ENCODE results near the gene ADSL.

The ADSL gene

DNA sequence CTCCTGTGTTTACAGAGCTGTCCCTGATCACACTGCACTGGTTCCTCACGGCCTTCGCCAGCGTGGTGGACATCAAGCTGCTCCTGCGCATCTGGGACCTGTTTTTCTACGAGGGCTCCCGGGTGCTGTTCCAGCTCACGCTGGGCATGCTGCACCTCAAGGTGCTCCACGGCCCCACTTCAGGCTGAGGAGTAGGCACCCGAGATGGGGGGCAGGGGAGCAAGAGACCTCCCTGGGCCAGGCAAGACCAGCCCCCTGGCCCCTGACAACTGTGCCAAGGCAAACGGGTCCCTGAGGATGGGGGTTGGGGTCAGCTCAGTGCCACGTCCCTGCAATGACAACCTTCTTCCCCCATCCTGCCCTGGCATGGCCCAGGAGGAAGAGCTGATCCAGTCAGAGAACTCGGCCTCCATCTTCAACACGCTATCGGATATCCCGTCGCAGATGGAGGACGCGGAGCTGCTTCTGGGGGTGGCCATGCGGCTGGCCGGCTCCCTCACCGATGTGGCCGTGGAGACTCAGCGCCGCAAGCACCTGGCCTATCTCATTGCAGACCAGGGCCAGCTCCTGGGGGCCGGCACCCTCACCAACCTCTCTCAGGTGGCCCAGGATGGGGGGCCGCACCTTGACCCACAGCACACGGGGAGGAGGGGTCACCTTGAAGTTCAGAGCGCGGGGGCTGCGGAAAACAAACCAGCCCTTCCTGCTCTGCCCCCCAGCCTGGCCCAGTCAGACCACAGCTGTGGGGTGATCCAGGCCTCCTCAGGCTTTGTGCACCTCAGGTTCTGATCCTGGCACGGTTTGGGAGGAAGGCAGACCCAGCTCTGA lies 60.0 kb downstream of the ADSL start:
- DNase-seq = no peak

DNA sequence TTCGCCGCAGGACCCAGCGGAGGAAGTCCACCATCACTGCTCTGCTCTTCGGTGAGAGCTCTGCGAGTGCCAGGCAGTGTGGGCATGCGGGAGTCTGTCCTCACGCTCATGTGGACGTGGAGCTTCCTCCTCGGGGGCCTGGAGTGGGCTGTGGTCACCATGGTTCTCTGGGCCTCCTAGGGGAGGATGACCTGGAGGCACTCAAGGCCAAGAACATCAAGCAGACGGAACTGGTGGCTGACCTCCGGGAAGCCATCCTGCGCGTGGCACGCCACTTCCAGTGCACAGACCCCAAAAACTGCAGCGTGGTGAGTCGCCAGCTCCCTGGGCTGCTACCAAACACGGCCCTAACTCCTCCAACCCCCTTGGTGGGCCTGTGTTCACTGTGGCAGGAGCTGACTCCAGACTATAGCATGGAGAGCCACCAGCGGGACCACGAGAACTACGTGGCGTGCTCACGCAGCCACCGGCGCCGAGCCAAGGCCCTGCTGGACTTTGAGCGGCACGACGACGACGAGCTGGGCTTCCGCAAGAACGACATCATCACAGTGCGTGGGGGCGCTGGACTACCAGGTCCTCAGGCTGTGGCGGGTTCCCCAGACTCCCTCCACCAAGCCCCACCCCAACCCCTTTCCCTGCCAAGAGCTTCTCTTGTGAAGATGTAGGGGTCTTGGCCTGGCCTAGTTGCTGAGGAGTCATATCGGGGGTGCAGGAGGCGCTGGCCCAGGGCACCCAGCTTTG lies 60.9 kb downstream of the ADSL start:
- DNase-seq = no peak

DNA sequence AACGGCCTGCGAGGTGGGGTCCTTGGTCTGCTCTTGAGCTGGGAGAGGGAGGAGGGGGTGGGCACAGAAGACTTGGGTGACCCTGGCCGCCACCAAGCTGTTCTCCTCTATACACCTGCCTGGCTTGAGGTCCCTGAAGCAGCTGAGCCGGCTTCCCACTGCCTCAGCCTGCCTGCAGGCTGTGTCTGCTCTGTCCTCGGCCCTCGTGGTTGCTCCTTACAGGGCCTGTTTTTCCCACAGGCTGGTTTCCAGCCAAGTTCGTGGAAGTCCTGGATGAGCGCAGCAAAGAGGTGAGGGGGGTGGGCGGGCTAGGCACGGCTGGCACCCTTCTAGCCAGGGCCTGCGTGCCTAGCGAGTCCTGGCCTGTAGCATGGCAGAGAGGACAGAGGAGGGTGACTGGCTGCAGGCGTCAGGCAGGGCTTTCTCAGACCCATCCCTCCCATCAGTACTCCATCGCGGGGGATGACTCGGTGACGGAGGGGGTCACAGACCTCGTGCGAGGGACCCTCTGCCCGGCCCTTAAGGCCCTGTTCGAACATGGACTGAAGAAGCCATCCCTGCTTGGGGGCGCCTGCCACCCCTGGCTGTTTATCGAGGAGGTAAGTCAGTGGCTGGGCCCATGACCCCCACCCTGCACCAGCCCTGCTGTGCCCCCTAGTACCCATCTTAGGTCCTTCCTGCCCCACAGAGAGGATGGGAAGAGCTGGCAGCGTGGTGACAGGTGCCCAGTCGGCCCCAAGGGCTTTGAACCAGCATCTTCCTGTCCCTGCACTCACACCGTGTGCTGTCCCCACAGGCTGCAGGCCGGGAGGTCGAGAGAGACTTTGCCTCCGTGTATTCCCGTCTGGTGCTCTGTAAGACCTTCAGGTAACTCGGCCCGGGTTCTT lies 61.8 kb downstream of the ADSL start:
- DNase-seq = no peak

DNA sequence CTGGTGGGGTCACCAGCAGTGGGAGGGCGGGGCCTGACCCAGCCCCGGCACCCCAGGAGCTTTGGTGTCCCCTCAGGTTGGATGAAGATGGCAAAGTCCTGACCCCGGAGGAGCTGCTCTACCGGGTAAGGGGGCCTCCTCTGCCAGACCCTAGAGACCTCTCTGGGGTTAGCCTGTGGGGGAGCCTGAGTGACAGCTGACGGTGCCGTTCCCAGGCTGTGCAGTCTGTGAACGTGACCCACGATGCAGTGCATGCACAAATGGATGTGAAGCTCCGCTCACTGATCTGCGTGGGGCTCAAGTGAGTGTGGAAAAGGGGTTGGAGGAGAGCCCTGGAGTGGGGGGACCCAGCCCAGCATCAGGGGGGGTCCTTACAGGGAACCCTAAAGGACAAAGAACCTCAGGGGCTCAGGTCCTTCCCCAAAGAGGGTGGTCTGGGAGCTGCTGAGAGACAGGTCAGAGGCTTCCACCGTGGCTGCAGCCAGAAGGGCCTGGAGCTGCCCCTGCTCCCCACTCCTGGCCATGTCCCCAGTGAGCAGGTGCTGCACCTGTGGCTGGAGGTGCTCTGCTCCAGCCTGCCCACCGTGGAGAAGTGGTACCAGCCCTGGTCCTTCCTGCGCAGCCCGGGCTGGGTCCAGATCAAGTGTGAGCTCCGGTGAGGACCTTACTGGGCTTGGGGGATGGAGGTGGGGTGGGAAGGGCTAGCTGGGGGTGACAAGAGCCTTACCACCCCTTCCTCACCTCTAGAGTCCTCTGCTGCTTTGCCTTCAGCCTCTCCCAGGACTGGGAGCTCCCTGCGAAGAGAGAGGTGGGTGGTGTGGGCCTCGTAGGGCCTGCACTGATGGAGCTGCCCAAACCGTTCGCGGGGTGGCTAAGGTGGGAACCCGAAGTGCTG lies 62.7 kb downstream of the ADSL start:
- no peak for DNase-seq

DNA sequence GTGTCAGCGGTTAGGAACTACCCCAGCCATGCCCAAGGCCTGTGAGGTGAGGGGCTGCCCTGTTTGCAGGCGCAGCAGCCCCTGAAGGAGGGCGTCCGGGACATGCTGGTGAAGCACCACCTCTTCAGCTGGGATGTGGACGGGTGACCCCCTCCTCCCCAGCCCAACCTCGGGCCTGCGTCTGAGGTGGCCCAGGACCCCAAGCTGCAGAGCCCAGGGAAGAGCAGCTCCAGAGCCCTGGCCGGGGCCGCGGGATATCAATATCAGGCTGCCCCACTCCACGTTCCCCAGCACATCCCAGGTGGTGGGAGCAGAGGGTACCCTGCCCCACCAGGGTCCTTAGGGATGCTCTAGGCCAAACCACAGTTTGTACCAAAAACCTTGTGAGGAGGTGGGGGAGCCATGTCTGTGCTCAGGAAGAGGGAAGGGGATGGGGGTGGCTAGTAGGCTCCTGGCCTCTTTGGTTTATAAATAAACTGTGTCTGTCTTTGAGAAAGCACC lies 63.4 kb downstream of the ADSL start:
- no peak for DNase-seq

DNA sequence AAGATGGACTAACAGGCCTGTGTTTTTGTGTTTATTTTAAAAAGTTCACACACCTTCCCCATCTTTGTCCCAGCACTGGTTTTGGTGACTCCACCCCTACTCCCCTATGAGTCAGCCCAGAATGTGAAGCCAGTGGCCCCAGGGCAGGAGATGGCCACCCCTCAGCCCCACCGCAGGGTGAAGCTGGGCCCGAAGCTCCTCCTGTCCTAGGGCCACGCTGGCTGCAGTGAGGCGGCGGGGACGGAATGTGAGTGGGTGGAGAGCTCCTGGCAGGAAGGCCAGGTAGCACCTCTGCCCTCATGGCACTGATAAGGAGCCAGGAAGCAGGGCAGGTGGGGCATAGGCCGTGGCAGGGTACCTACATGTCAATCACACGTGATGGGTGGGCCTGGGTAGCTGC lies 64.0 kb downstream of the ADSL start:
- no peak for DNase-seq

DNA sequence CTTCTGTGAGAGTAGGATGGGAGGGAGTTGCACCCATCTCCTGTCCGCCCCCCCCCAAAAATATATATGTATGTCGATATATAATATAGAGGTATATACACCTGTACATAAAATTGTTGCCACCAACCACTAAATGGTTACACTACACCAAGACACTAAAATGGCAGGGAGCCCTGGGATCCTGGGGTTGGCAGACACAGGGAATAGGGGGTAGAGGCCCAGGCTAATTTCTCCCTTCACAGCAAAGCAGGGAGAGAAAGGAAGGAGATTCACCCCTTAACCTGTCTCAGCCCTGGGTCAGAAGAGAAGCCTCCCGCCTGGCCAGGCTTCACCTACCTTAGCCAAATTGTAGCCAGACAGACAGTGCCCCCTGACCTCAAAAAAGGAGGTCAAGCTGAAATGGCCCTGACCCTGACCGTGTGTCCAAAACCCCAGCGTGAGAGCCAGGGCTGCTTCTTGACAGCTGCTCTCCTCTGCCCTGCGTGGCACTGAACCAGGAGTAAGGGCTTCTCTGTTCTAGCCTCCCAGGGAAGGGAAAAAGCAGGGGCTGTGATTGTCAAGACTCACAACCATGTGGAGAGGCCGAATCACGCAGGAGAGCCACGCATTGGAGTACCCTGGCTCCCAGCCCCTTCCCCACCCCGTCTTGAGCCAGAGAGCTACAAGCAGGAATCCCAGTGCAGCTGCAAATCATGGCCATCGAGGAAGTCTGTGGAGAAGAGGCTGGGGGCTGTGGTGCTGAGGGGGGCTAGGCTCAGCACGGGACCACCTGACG lies 64.6 kb downstream of the ADSL start:
- no peak for DNase-seq

DNA sequence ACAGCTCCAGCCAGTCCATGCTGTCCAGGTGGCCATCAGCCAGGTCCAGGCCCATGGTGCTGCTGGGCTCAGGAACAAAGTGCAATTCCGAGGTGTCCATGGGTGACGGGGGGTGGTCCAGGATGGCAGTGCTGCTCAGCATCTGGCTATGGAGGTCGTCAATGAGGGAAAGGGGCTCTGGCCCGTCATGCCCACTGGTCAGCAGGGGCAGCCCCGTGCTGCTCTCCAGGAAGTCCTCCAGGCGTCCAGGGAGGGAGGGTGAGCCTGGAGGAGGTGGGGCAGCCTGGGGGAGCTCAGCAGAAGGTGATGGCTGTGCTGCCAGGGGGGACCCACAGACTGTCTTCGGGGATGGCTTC lies 65.2 kb downstream of the ADSL start:
- DNase-seq = no peak

DNA sequence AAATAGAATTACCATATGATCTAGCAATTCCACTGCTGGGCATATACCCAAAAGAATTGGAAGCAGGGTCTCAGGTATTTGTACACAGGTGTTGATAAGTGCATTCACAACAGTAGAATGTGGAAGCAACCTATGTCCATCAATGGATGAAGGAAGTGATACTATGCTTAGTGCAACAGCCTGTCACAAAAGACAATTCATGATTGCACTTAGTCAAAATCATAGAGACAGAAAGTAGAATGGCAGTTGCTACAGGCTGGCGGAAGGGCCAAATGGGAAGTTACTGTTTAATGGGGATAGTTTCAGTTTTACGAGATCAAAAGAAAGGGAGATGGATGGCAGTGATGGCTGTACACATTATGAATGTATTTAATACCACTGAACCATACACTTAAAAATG lies 66.1 kb downstream of the ADSL start:
- DNase-seq = no peak

DNA sequence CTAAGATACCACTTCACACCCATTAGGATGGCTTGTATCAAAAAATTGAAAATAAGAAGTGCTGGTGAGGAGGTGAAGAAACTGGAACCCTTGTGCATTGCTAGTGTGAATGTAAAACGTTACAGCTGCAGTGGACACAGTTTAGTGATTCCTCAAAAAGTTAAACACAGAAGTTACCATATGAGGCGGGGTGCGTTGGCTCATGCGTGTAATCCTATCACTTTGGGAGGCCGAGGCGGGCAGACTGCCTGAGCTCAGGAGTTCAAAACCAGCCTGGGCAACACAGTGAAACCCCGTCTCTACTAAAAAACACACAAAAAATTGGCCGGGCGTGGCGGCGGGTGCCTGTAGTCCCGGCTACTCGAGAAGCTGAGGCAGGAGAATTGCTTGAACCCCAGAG lies 67.6 kb downstream of the ADSL start:
- no peak for DNase-seq

DNA sequence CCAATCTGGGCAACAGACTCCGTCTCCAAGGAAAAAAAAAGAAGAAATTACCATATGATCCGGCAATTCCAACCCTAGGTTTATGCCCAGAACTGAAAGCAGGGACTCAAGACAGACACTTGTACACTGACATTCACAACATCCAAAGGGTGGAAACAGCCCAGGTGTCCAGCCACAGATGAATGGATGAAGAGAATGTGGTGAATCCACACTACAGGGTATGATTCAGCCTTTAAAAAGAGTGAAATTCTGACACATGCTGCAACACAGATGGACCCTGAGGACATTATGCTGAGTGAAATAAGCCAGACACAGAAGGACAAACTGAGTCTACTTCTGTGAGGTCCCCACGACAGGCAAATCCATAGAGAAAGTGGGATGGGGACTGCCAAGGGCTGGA lies 68.0 kb downstream of the ADSL start:
- DNase-seq = no peak

DNA sequence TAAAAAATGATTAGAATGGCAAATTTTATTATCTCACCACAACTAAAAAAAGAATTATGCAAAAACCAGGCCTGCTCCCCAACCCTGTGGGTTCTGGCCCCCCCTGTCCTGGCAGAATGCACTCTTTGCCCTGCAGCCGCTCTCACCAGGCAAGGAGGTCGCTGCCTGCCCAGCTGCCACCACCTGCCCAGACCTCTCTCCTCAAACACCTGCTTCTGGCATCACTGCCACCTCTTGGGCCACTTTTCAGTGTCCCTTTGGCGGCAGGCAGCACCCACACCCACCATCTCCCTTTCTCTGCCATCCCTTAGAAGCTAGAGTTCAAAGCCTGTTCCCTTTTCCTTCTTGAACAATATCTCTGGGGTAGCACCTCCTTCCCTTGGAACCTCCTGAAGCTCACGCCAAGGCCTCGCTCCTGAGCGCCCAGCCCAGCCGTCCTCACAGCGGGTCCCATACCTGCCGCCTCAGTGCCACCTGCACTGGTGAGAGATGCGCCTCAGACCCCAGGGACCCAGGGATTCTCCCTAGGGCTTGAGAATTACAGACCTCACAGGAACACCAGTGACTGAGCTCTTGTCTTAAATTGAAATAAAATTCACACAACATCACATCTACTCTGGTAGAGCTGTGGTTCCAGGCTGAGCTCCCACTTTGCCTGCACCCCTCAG lies 68.7 kb downstream of the ADSL start:
- no peak for DNase-seq

DNA sequence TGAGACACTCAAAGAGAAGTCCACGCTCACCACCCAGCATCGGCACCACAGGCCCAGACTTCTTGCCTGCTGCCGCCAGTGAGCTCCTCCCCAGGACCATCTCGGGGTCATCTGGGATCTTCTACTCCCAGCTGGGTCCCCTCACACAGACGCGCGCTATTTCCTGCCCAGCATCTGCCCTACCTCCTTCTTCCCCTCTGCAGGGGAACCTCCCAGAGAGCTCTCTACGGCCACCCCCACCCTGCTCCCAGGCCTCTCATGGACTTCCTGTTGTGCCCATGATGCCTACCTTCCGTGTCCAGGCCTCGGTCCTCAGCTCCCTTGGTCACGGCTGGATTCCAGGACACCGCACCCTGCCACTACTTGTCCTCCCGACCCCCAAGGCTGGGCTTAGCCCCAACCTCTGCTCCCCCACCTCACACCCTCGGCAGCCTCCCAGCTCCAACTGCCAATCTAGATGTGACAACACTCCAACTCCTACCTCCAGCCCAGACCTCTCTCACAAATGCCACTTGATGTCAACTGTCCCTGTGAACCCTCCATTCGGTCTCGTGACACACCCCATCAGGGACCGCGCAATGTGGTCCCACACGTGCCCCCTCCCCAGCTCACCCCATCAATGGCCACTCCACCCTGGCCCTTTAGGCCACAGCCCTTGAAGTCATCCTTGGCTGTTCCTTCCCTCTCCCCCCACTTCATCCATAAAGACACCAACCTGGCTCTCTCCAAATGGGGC lies 69.4 kb downstream of the ADSL start:
- no peak for DNase-seq

DNA sequence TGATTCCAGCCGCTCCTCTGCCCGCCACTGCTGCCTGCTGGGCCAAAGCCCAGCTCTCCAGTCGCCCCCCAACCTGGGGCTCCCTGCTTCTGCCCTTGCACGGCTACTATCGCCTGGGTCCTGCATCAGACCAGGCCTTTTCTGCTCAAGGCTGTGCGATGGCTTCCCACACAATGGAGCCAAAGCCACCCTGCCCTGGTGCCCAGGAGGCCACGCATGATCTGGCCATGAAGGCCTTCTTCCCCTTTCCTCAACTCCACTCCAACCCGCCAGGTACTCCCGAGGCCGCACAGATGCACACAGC lies 69.9 kb downstream of the ADSL start:
- no peak for DNase-seq

DNA sequence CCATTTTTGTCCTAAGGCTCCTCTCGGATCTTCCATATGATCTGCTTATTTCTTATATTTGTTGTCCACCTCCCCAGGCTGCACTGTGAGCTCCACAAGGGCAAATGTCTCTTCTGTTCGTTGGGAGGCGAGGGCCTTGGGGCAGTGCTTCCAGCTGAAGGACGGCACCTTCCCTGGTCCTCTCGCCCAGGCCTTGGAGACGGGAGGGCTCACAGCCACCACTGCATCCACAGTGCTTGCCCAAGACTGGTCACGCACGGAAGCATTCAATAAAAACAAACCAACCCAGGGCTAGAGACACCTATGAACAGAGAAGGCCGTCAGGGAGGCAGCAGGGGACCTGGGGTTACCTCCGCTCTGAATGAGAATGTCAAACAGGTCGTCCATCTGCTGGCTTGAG lies 70.3 kb downstream of the ADSL start:
- no peak for DNase-seq

DNA sequence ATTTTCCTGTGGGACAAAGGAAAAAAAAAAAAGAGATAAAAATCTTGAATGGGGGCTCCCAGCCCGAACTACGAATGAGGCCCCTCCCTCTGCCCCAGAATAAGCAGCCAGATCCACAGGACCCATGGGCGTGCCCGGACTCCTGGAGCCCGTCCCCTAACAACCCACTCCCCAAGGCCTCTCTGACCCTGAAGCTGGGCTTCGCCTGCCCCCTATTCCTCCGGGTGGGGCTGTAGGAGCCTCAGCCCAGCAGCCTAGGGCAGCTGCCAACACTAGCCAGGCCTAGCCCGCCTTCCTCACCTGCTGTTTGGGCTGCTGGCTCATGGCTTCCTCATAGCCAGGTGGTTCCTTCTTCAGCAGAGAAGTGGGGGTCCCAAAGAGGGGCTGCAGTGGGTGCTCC lies 70.7 kb downstream of the ADSL start:
- no peak for DNase-seq

DNA sequence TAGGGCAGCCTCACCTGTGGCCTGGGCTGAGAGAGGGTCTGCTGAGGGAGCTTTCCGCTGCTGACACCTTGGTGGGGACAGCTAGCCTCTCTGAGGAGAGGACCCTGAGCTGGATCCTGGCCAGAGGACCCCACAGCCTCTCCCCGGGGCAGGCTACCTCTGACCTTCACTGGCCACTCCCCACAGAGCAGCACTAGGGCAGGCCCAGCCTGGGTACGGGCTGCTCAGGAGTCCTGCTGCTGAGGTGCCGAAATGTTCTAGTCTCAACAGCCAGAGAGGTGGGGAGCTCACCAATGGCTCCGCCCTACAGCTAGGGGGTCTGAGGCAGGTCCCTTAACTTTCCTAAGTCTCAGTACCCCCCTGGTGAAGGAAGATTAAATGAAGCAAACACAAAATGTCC lies 71.6 kb downstream of the ADSL start:
- DNase-seq = no peak

DNA sequence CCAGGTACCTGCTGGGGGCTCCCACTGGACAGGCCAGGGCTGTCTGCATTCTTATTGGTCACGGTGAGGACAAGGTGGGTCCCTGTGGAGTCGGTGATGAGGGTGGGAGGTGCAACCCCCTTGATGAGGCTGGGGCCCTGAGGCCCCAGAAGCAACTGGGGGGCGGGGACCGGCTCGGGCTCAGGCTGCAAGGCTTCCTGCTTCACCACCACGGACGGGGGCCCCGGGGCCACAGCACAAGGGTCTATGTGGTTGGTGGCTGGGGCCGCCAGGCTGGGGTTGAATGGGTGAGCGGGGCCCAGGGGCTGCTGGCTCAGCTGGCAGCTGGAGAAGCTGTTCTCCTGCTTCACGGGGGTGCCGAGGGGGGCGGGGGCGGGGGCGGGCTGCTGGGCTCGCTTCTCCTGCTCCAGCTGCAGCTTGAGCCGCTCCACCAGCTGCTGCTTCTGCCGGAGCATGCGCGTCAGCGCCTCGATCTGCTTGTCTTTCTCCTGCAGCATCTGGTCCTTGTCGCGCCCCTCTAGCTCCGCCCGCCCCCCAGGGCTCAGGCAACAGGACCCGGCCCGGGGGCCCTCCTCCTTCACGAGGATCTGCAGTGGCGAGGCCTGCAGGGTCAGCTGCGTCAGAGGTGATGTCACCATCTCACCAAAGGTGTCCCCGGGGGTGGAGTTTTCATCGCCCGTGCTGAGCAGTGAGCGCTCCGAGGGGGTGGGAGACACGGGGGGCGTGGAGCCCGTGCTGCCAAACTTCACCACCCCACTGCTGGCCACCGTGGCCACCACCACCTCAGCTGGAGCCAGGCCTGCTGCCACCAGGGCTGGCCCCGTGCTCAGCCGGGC lies 72.3 kb downstream of the ADSL start:
- no peak for DNase-seq

DNA sequence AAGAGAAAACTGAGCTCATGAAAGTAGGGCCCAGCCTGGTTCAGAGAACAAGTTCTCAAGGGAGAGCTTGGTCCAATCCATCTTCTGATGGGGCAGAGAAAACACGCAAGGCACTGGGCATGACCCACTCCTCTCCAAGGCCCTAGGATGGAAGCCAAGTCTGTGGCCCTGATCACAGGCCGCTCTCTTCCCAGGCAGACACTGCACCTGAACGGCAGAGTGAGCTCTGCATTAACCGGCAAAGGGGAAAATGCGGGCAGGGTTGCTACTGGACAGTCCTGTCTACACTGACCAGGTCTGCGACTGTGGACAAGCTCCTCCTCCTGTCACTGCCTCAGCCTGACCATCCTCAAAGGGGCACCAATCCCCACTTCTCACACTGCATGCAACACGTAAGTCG lies 73.4 kb downstream of the ADSL start:
- DNase-seq = no peak
